Sigmoid colon (tissue), 7 donors: Measurements from ENCODE around the gene ORAI3. TPM values are rescaled to one million over a fixed set of nuclear protein-coding genes. Genes with fewer than 3 reads are reported as not detected.

ENCODE experiments used
- DNase-seq: peaks from one replicate; pipeline ENCODE4 v3.0.0-alpha.2; 2019
- H3K27ac ChIP-seq, 4 donors: fragments of 200-600 bp; sonication (generic); one replicate each; pipeline ENCODE4 v1.5.1; 2016 to 2019; ENCODE audit warnings: mild to moderate bottlenecking in 1 of 4
- H3K27me3 ChIP-seq, 3 donors: fragments of 200-600 bp; sonication (generic); one replicate each; pipeline ENCODE4 v1.5.1; 2019; ENCODE audit warnings: mild to moderate bottlenecking in 1 of 3
- H3K36me3 ChIP-seq, 4 donors: fragments of 200-600 bp; sonication (generic); one replicate each; pipeline ENCODE4 v1.5.1; 2016 to 2019
- H3K4me1 ChIP-seq, 4 donors: fragments of 200-600 bp; sonication (generic); one replicate each; pipeline ENCODE4 v1.5.1; 2017 to 2019
- H3K4me3 ChIP-seq, 4 donors: fragments of 200-600 bp; sonication (generic); one replicate each; pipeline ENCODE4 v1.5.1; 2017 to 2019; ENCODE audit warnings: mild to moderate bottlenecking in 2 of 4, moderate library complexity in 1 of 4
- H3K9me3 ChIP-seq, 4 donors: fragments of 200-600 bp in 3 of 4; sonication (generic) in 3 of 4; one replicate each; pipeline versions ENCODE4 v1.5.1 to v1.6.1; 2013 to 2019
- CTCF ChIP-seq, 4 experiments: fragments of 450-650 bp in 3 of 4; fragments of 200-600 bp in 1 of 4; IDR thresholded peaks; one replicate each; pipeline ENCODE4 v1.5.1; 2016 to 2019; ENCODE audit warnings: antibody characterized with exemption in 4 of 4, mild to moderate bottlenecking in 3 of 4, moderate library complexity in 2 of 4
- EP300 ChIP-seq, 4 donors: sonication (generic); formaldehyde crosslinking; IDR thresholded peaks; one replicate each; pipeline ENCODE4 v1.6.1; 2017; ENCODE audit warnings: antibody characterized with exemption in 4 of 4
- POLR2A ChIP-seq, 2 donors: fragments of 450-650 bp; IDR thresholded peaks; one replicate each; pipeline ENCODE4 v1.6.1; 2016; ENCODE audit warnings: antibody characterized with exemption in 2 of 2, mild to moderate bottlenecking in 2 of 2, moderate library complexity in 2 of 2
- POLR2AphosphoS5 ChIP-seq, 4 donors: sonication (generic); formaldehyde crosslinking; IDR thresholded peaks; one replicate each; pipeline ENCODE4 v1.6.1; 2017; ENCODE audit warnings: antibody characterized with exemption in 4 of 4
- WGBS, 2 donors: extraction: QIAGEN DNeasy Blood & Tissue Kit; methylation state at CpG; one replicate each; pipeline ENCODE4 v1.1.7; 2013; 5-methylcytosine and 5-hydroxymethylcytosine counted together
- intact Hi-C: fragments of 100-400 bp; cut with DNase I; formaldehyde crosslinking; loops from one replicate; pipeline ENCODE4 v1.15.1; 2023
- polyA plus RNA-seq, 3 donors: library from polyadenylated mRNA; stranded (reverse); fragments of 200-250 nt; gene quantifications; one replicate each; pipeline ENCODE4 v1.2.3, GENCODE V29; 2013
- total RNA-seq, 4 donors: library from RNA; depleted of rRNA; stranded (reverse); fragments of >200 nt; gene quantifications; one replicate each; pipeline ENCODE4 v1.1.0, GENCODE V29; 2016
- donor health status: healthy with polysubstance abuse.
- donor health status: Bipolar disorder and iron deficiency.
- donor health status: healthy.

ORAI3 gene
- total and polyA plus RNA-seq, 7 donors, result 8.6 to 43.3 (median 33.3) TPM

- WGBS, 2 donors, result 19 to 22% methylated on average over 15 of the region's 15 CpGs
- H3K36me3 ChIP-seq, result peaks cover 0 to 53% (median 8%) of the 10 kb centered on the region in 4 donors
- H3K27me3 ChIP-seq, result no peaks in the 10 kb centered on the region
- TF ChIP-seq CTCF (IDR thresholded peaks at IDR 0.05), result peak; percentile 49 to 91 (median 72)
- TF ChIP-seq POLR2A (IDR thresholded peaks at IDR 0.05), result no peak
- intact Hi-C loops, result no loop called here
- peak overlapping the region in 2 of 4 donors; percentile 12 to 46 for H3K27ac ChIP-seq
- no peaks in the 10 kb centered on the region for H3K9me3 ChIP-seq
- peaks cover 0 to 22% (median 10%) of the 10 kb centered on the region in 4 donors for H3K4me1 ChIP-seq
- DNase-seq, result peak; percentile 88
- H3K4me3 ChIP-seq, result no peak overlapping the region
Measured at GRCh38 chr16:30941600-30942425, 7.1 kb upstream of the ORAI3 start.

GRCh38 chr16:30942426-30942806 lies 6.5 kb upstream of the ORAI3 start:
- Histone ChIP-seq H3K27ac (peak overlapping the region in 2 of 4 donors; percentile 12 to 46), H3K4me1 (peaks cover 0 to 21% (median 9%) of the 10 kb centered on the region in 4 donors), H3K27me3 (no peaks in the 10 kb centered on the region), H3K4me3 (no peak overlapping the region), H3K36me3 (peaks cover 0 to 47% (median 8%) of the 10 kb centered on the region in 4 donors), H3K9me3 (no peaks in the 10 kb centered on the region)
- no peak for DNase-seq
- TF ChIP-seq CTCF (IDR thresholded peaks at IDR 0.05) (no peak), POLR2A (IDR thresholded peaks at IDR 0.05) (no peak), POLR2AphosphoS5 (IDR thresholded peaks at IDR 0.05) (no peak), EP300 (IDR thresholded peaks at IDR 0.05) (no peak)
- WGBS, 2 donors, result 35 to 76% methylated on average over 4 of the region's 4 CpGs
- intact Hi-C loops, result no loop called here

GRCh38 chr16:30944352-30944751 lies 4.5 kb upstream of the ORAI3 start:
- no peaks in the 10 kb centered on the region for H3K27me3 ChIP-seq
- intact Hi-C loops, result no loop called here
- no peak overlapping the region for H3K27ac ChIP-seq
- H3K4me3 ChIP-seq, result no peak overlapping the region
- H3K9me3 ChIP-seq, result no peaks in the 10 kb centered on the region
- H3K4me1 ChIP-seq, result peaks cover 0 to 22% (median 9%) of the 10 kb centered on the region in 4 donors
- TF ChIP-seq EP300 (IDR thresholded peaks at IDR 0.05), result no peak
- TF ChIP-seq POLR2A (IDR thresholded peaks at IDR 0.05), result no peak
- no peak for TF ChIP-seq CTCF (IDR thresholded peaks at IDR 0.05)
- no peak for TF ChIP-seq POLR2AphosphoS5 (IDR thresholded peaks at IDR 0.05)
- peaks cover 0 to 46% (median 8%) of the 10 kb centered on the region in 4 donors for H3K36me3 ChIP-seq
- no peak for DNase-seq

GRCh38 chr16:30946671-30947540 lies 2.0 kb upstream of the ORAI3 start:
- intact Hi-C loops, result no loop called here
- Histone ChIP-seq H3K27ac (peak overlapping the region in 3 of 4 donors; percentile 86 to 98 (median 92)), H3K36me3 (peaks cover 0 to 31% (median 8%) of the 10 kb centered on the region in 4 donors), H3K9me3 (no peaks in the 10 kb centered on the region), H3K4me3 (no peak overlapping the region), H3K4me1 (peaks cover 0 to 42% (median 31%) of the 10 kb centered on the region in 4 donors), H3K27me3 (no peaks in the 10 kb centered on the region)
- WGBS, 2 donors, result 93 to 94% methylated on average over 38 of the region's 38 CpGs
- DNase-seq, result no peak
- TF ChIP-seq CTCF (IDR thresholded peaks at IDR 0.05), result no peak
- no peak for TF ChIP-seq EP300 (IDR thresholded peaks at IDR 0.05)
- no peak for TF ChIP-seq POLR2A (IDR thresholded peaks at IDR 0.05)
- no peak for TF ChIP-seq POLR2AphosphoS5 (IDR thresholded peaks at IDR 0.05)
